ENCODE data around the gene GRM6. TPM values are rescaled to one million over a fixed set of nuclear protein-coding genes. Genes with fewer than 3 reads are reported as not detected.

GRM6 gene
- total and polyA plus RNA-seq, 12 donors: under 0.01 to 0.08 TPM; not detected in 10

DNA sequence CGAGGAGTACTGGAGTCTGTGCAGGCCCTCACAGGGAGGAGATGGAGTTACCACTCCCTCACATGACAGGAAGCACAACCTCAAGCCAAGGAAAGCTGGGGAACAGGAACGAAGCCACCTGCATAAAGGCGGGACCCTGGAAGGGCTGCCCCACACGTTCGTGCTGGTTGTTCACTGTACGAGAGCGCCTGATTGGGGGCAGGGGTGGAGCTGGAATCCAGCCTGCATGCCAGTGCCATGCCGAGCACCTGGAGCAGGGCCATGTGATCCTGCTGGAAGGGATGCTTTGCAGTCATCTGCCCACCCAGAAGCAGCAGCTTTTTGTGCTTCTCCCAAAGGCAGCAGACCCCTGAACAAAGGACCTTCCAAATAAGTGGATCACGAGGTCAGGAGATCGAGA lies 11.4 kb downstream of the GRM6 start:
- DNase-seq: no peak
- 87 to 93% (median 89%) methylated on average over 8 to 10 of the region's 10 CpGs for WGBS, 4 donors

DNA sequence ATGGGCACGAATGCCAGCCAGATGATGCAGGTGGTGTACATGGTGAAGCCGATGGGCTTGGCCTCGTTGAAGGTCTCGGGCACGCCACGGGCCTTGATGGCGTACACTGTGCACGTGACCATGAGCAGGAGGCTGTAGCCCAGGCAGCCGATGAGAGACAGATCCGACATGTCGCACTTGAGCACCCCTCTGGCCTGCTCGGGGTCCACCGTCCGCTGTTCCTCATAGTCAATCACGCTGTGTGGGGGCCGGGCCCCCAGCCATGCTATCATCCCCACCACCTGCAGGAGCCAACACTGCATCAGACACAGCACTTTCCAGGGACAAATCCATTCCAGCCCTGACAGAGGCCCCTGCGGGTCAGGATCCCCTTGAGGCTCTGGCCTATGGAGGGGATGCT lies 12.2 kb downstream of the GRM6 start:
- no peak overlapping the region for H3K27ac ChIP-seq
- H3K4me1 ChIP-seq (replicated peaks in 1 of 2): no peaks in the 10 kb centered on the region
- H3K9me3 ChIP-seq (replicated peaks in 1 of 3): no peaks in the 10 kb centered on the region
- TF ChIP-seq, protein P1, sequence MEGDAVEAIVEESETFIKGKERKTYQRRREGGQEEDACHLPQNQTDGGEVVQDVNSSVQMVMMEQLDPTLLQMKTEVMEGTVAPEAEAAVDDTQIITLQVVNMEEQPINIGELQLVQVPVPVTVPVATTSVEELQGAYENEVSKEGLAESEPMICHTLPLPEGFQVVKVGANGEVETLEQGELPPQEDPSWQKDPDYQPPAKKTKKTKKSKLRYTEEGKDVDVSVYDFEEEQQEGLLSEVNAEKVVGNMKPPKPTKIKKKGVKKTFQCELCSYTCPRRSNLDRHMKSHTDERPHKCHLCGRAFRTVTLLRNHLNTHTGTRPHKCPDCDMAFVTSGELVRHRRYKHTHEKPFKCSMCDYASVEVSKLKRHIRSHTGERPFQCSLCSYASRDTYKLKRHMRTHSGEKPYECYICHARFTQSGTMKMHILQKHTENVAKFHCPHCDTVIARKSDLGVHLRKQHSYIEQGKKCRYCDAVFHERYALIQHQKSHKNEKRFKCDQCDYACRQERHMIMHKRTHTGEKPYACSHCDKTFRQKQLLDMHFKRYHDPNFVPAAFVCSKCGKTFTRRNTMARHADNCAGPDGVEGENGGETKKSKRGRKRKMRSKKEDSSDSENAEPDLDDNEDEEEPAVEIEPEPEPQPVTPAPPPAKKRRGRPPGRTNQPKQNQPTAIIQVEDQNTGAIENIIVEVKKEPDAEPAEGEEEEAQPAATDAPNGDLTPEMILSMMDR (IDR thresholded peaks at IDR 0.05): no peak
- no peaks in the 10 kb centered on the region for H3K36me3 ChIP-seq (replicated peaks in 1 of 2)
- no peak overlapping the region for H3K4me3 ChIP-seq
- WGBS, 4 donors: 88 to 98% (median 91%) methylated on average over 13 to 17 of the region's 17 CpGs
- intact Hi-C loops (cut with DNase I): no loop called here
- no peak for DNase-seq
- H3K27me3 ChIP-seq: no peaks in the 10 kb centered on the region

More for the DNA sequence above, 11.4 kb downstream of the GRM6 start:
- Histone ChIP-seq H3K27ac (no peak overlapping the region), H3K4me3 (no peak overlapping the region), H3K9me3 (replicated peaks in 1 of 3) (no peaks in the 10 kb centered on the region), H3K27me3 (no peaks in the 10 kb centered on the region), H3K36me3 (replicated peaks in 1 of 2) (no peaks in the 10 kb centered on the region), H3K4me1 (replicated peaks in 1 of 2) (no peaks in the 10 kb centered on the region)
- intact Hi-C loops (cut with DNase I): no loop called here
- TF ChIP-seq, protein P1 (IDR thresholded peaks at IDR 0.05): no peak

DNA sequence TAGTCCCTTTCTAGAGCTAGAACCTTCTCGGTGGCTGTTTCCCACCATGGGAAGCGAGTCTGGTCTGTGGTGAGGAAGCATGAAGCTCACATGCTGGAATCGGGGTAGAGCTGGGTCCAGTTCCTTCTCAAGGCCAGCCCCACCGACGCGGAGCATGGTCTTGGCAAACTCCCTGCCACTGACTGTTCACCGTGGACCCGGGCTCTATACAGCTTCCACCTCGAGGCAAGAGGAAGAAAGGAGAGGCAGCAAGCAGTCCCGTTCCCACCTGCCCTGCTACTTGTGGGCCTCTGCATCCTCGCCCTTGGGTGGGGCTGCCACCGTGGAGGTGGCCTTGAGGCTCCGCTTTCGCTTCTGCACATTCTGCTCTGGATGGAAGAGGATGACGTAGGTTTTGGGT lies 13.7 kb downstream of the GRM6 start:
- H3K27me3 ChIP-seq: no peaks in the 10 kb centered on the region
- H3K36me3 ChIP-seq (replicated peaks in 1 of 2): no peaks in the 10 kb centered on the region
- TF ChIP-seq, protein P1 (IDR thresholded peaks at IDR 0.05): no peak
- TF ChIP-seq POLR2A (IDR thresholded peaks at IDR 0.05): no peak
- no peaks in the 10 kb centered on the region for H3K4me1 ChIP-seq (replicated peaks in 1 of 2)
- intact Hi-C loops (cut with DNase I): no loop called here
- WGBS, 4 donors: 83 to 96% (median 93%) methylated on average over 7 to 15 of the region's 15 CpGs
- H3K4me3 ChIP-seq: no peak overlapping the region
- no peaks in the 10 kb centered on the region for H3K9me3 ChIP-seq (replicated peaks in 1 of 3)
- no peak overlapping the region for H3K27ac ChIP-seq
- no peak for DNase-seq

DNA sequence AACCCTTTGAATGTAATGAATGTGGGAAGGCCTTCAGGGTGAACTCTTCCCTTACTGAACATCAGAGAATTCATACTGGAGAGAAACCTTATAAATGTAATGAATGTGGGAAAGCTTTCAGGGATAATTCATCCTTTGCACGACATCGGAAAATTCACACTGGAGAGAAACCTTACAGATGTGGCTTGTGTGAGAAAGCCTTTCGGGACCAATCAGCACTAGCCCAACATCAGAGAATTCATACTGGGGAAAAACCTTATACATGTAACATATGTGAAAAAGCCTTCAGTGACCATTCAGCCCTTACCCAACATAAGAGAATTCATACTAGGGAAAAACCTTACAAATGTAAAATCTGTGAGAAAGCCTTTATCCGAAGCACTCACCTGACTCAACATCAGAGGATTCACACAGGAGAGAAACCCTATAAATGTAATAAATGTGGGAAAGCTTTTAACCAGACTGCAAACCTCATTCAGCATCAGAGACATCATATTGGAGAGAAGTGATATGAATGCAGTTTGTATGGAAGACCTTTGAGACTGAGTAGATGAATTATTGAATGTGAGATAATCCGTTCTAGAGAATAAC lies 29.6 kb downstream of the GRM6 start:
- no peak for TF ChIP-seq POLR2A (IDR thresholded peaks at IDR 0.05)
- TF ChIP-seq, protein P1 (IDR thresholded peaks at IDR 0.05): no peak
- no peaks in the 10 kb centered on the region for H3K4me1 ChIP-seq (replicated peaks in 1 of 2)
- H3K27me3 ChIP-seq: no peaks in the 10 kb centered on the region
- 94 to 99% (median 96%) methylated on average over 5 of the region's 5 CpGs for WGBS, 4 donors
- no peak overlapping the region for H3K4me3 ChIP-seq
- no peak overlapping the region for H3K27ac ChIP-seq
- no peaks in the 10 kb centered on the region for H3K36me3 ChIP-seq (replicated peaks in 1 of 2)
- H3K9me3 ChIP-seq (replicated peaks in 1 of 3): peaks cover 0 to 74% (median 13%) of the 10 kb centered on the region in 3 donors
- DNase-seq: no peak
- intact Hi-C loops (cut with DNase I): no loop called here

Data from adrenal gland (tissue), 12 donors.